Left renal cortex interstitium (tissue), 4 donors: ENCODE measurements around the gene LGALS3BP. TPM values are rescaled to one million over a fixed set of nuclear protein-coding genes. Genes with fewer than 3 reads are reported as not detected.
"Not testable (repeated sequence)": the region's sequence is repeated elsewhere in the genome, so short reads cannot be mapped to it uniquely, and the experiment has no call there.

ENCODE experiments used
- DNase-seq, 4 donors: peaks; one replicate each; pipeline ENCODE4 v3.0.0-alpha.2; 2013; ENCODE audit warnings: low read depth in 4 of 4, low spot score in 2 of 4, missing footprints in 1 of 4
- polyA plus RNA-seq, 4 donors: library from polyadenylated mRNA; unstranded; fragments of 120-200 nt; gene quantifications; one replicate each; pipeline ENCODE4 v1.2.1, GENCODE V29; 2013; ENCODE audit not compliant: insufficient read length in 4 of 4

The LGALS3BP gene
- polyA plus RNA-seq, result 100 to 1,000 TPM; 116 to 170 (median 125) TPM

DNA sequence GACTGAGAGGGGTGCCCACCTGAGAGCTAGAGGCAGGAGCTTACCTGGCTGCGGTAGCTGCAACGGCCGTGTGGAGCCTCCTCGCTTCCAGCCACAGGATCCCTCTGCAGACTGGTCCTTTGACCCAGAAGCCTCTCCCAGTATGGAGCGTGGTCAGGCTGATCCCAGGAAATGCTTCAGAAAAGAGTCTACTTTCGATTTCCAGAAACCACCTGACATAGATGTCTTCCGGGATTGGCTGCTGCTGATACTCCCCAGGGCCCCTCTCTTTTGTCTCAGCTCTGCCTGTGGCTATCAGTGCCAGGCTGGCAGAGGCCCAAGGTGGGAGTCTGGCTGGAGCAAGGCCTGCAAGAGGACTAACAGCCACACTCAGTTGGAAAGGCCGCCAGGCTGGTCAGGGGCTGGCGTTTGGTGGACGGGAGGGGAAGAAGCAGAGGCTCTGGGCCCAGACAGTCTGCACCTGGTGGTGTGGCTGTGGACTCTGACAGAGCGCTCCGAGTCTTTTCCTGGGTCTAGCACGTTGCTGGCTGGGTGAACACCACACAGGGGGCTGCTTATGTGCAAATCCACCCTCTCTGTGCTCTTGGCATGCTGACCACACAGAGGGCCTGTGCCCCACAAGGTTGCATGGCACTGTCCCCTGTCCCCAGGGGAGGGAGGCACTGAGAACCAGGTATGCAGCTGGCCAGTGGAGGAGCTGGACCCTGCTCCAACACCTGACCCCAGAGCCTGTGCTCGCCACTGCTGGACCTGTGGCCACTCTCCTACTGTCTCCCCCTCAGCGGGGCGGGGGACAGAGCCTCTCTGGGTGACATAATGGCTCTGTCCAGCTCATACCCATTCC is at the start of gene LGALS3BP:
Gene LGALS3BP, minus strand, starts transcription at position 144 of the 844 bp plus-strand sequence. CDS start 2,732 bp downstream, outside the sequence.
- DNase-seq, result peak in 1 of 4 donors; percentile 56

GRCh38 chr17:79028496-79029326 is 49.0 kb upstream of the LGALS3BP start:
- no peak for DNase-seq

- no peak for DNase-seq
These were observed 48.3 kb upstream of the LGALS3BP start for GRCh38 chr17:79027925-79028491.

DNA sequence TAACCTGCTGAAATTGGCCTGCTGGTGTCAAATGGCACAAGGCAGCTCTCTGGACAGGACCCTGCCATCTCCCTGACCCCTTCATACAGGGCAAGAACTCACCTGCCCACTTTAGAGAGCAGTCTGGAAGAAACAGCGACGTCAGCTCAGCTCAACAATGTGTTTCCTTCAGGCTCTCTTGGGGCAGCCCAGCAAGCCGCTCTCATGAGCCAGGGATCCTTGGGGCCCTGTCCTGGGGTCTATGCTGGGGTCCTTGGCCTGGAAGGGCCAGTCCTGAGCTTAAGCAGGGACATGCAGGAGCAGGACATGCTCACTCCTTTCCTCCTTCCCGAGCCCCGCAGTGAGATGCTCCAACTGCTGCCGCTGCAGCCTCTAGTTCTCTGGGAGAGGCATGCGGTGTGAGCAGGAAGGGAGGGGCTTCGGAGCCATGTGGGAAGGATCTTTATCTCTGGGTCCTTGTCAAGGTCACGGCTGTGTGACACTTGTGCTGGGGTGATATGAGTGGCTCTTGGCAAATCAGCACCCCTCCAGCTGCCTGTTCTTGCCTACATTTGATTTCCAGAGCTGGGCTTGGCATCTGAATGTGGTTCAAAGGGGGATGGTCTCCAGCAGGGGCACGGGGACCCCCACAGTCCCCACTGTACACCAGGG is 47.7 kb upstream of the LGALS3BP start:
- DNase-seq, result no peak

DNA sequence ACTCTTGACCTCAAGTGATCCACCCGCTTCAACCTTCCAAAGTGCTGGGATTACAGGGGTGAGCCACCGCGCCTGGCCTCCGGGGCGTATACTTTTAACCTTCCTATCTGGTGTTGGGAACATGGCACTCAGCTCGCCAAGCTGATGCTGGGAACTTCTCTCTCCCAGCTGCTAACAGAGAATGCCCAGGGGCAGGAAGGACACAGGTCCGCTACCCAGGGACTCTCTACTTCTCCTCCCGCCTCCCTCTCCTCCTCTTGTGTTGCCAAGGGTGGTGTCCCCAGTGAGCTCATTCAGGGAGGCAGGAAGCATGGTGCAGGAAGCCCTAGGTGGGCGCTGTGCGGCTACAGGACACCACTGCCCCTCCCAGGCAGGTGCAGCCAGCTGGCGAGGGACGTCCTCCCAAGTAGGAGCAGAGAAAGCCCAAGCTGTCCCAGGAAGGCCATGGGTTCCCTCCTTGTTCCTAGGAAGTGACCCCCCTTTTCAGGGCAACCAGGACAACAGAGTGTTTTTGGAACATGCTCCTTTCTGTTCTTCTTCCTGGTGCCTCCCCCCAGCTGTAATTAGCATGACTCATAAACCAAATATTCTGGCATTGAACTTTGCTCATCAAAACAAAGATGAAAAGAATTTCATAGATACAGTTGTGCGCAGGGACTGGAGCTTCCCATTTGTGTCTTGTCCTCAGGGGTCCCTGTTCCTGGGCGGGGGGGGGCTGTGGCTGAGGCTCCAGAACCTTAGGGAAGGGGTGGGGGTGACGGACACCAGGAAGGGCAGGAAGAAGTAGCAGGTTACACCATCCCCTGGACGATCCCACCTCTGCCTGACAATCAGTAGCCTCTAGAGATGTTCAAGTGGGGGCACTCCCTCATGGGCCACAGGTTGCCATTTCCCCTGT is 46.9 kb upstream of the LGALS3BP start:
- DNase-seq, result no peak

- DNase-seq, result no peak
These were observed 45.4 kb upstream of the LGALS3BP start for GRCh38 chr17:79024901-79025737.

- DNase-seq, result no peak
These were observed 44.4 kb upstream of the LGALS3BP start, which contains the start of gene C1QTNF1 for GRCh38 chr17:79023886-79024771. C1QTNF1 (plus strand) TSS chr17:79024169; CDS start chr17:79043969, 19,800 bp downstream.

DNA sequence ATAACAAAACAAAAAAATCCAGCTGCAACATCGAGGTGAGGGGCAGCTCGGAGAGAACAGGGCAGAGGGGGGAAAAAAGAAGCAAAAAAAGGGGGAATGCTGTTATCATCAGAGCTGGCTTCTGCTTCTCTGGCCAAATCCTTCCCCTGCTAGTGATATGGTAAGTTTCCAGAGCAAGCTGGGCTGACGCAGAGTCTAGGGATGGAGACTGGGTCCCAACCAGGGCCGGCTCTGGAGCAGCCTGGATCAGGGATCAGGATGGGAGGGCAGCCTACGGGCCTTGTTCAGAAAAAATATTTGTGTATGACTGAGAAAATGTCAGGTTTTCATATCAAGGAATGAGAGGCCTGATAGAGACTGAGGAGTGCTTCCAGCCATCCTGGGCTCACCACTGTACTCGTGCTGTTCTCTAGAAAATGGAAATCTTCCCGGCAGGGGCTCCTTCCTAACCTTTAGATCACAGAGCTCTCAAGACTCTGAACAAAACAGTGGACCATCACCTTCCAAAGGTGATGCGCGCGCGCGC is 43.5 kb upstream of the LGALS3BP start:
- DNase-seq, result no peak

- DNase-seq, result no peak
These were observed 42.8 kb upstream of the LGALS3BP start for GRCh38 chr17:79022507-79022991.

DNA sequence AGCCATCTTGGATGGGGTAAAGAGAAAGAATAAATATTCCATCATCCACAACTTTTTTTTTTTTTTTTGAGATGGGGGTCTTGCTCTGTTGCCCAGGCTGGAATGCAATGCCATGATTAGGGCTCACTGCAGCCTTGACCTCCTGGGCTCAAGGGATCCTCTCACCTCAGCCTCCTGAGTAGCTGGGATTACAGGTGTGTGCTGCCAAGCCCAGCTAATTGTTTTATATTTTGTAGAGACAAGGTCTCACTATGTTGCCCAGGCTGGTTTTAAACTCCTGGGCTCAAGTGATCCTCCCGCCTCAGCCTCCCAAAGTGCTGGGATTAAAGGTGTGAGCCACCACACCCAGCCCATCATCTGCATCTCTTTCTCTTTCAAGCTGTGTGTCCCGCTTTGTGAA is 42.2 kb upstream of the LGALS3BP start:
- not testable (repeated sequence) for DNase-seq

- DNase-seq, result no peak
These were observed 41.0 kb upstream of the LGALS3BP start for GRCh38 chr17:79020631-79021301.

GRCh38 chr17:79019632-79020584 is 40.2 kb upstream of the LGALS3BP start:
- no peak for DNase-seq

GRCh38 chr17:79019261-79019631 is 39.5 kb upstream of the LGALS3BP start:
- no peak for DNase-seq

- no peak for DNase-seq
These were observed 38.6 kb upstream of the LGALS3BP start for GRCh38 chr17:79018370-79018695.

DNA sequence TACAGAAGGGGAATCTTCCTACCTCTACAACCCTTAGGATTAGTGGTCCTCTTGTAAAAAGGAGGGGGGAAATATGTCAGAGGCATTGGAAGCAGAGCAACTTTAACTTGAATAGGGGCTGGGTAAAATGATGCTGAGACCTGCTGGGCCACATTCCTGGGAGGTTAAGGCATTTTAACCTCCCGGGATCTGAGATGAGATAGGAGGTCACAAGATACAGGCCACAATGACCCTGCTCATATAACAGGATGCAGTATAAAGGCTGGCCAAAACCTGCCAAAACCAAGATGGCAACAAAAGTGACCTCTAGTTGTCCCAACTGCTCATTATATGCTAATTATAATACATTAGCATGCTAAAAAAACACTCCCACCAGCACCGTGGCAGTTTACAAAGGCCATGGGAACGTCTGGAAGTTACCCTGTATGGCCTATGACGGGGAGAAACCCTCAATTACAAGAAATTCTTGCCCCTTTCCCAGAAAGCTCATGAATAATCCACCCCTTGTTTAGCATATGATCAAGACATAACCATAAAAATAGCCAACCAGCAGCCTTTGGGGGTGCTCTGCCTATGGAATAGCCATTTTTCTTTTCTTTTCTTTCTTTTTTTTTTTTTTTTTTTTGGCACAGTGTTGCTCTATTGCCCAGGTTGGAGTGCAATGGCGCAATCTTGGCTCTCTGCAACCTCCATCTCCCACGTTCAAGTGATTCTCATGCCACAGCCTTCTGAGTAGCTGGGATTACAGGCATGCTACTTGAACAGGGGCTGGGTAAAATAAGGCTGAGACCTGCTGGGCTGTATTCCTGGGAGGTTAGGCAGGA is 38.0 kb upstream of the LGALS3BP start:
- DNase-seq, result no peak
